Small intestine (tissue), 7 donors: ENCODE results near the gene LARGE1. TPM values are rescaled to one million over a fixed set of nuclear protein-coding genes. Genes with fewer than 3 reads are reported as not detected.

Experiments
- DNase-seq, 2 donors: peaks; one replicate each; pipeline versions ENCODE4 v3.0.0 to v3.0.0-alpha.2; 2013
- FAIRE-seq: peaks from 2 replicates; lab custom pipeline; 2012; peaks lifted over from hg19 to GRCh38; lab: Jason Lieb, UNC
- H3K27ac ChIP-seq, 3 donors: one replicate each; pipeline ENCODE4 v1.5.1; 2013; ENCODE audit warnings: low read length in 2 of 3, mild to moderate bottlenecking in 2 of 3, control low read depth in 1 of 3, inconsistent platforms in 1 of 3, low read depth in 1 of 3, moderate library complexity in 1 of 3
- H3K27me3 ChIP-seq, 3 donors: one replicate each; pipeline ENCODE4 v1.6.1; 2013; ENCODE audit warnings: low read length in 3 of 3, inconsistent platforms in 1 of 3; ENCODE audit not compliant: control insufficient read depth in 3 of 3, insufficient read depth in 3 of 3
- H3K36me3 ChIP-seq, 3 donors: one replicate each; pipeline ENCODE4 v1.6.1; 2013; ENCODE audit warnings: low read length in 3 of 3, inconsistent platforms in 1 of 3, low read depth in 1 of 3, mild to moderate bottlenecking in 1 of 3, moderate library complexity in 1 of 3; ENCODE audit not compliant: control insufficient read depth in 3 of 3, insufficient read depth in 2 of 3
- H3K4me1 ChIP-seq, 3 donors: one replicate each; pipeline ENCODE4 v1.6.1; 2013; ENCODE audit warnings: low read length in 2 of 3, inconsistent platforms in 1 of 3, low read depth in 1 of 3, mild to moderate bottlenecking in 1 of 3, moderate library complexity in 1 of 3; ENCODE audit not compliant: control insufficient read depth in 3 of 3, insufficient read depth in 2 of 3
- H3K4me3 ChIP-seq, 3 donors: one replicate each; pipeline ENCODE4 v1.5.1; 2013; ENCODE audit warnings: low read length in 3 of 3, control low read depth in 1 of 3, inconsistent platforms in 1 of 3, low read depth in 1 of 3, mild to moderate bottlenecking in 1 of 3, moderate library complexity in 1 of 3
- H3K9me3 ChIP-seq, 2 donors: one replicate each; pipeline ENCODE4 v1.6.1; 2013; ENCODE audit warnings: low read depth in 1 of 2, low read length in 1 of 2; ENCODE audit not compliant: control insufficient read depth in 2 of 2, insufficient read depth in 1 of 2
- WGBS, 3 donors: extraction: QIAGEN DNeasy Blood & Tissue Kit; methylation state at CpG; one replicate each; pipeline ENCODE4 v1.1.7; 2013; 5-methylcytosine and 5-hydroxymethylcytosine counted together
- polyA plus RNA-seq, 4 donors: library from polyadenylated mRNA; stranded (reverse) in 3 of 4; unstranded in 1 of 4; fragments of 200-250 nt in 3 of 4; fragments of 120-200 nt in 1 of 4; gene quantifications; one replicate each; pipeline versions ENCODE4 v1.2.1 to v1.2.3, GENCODE V29; 2013
- donor health status: healthy with polysubstance abuse.
- donor health status: control.
- donor health status: control.
- donor health status: Bipolar disorder and iron deficiency.
- donor health status: healthy.

The LARGE1 gene
- polyA plus RNA-seq, 4 donors = 5.1 to 18.8 (median 8.0) TPM

GRCh38 chr22:33496112-33496511 is 424.2 kb downstream of the LARGE1 start:
- H3K36me3 ChIP-seq = no peaks in the 10 kb centered on the region
- 19 to 57% (median 45%) methylated on average over 5 of the region's 5 CpGs for WGBS, 3 donors
- DNase-seq (peak in 1 of 2 donors; percentile 94), FAIRE-seq (no peak)
- peaks cover 0 to 8% (median 3%) of the 10 kb centered on the region in 3 donors for H3K4me1 ChIP-seq
- peak overlapping the region in 2 of 3 donors; percentile 6 to 12 for H3K27ac ChIP-seq
- no peaks in the 10 kb centered on the region for H3K27me3 ChIP-seq
- H3K9me3 ChIP-seq = peaks cover 0 to 4% of the 10 kb centered on the region in 2 donors
- no peak overlapping the region for H3K4me3 ChIP-seq

GRCh38 chr22:33493476-33494205 is 426.6 kb downstream of the LARGE1 start:
- Histone ChIP-seq H3K4me1 (peaks cover 0 to 8% (median 3%) of the 10 kb centered on the region in 3 donors), H3K27me3 (no peaks in the 10 kb centered on the region), H3K4me3 (no peak overlapping the region), H3K27ac (no peak overlapping the region), H3K36me3 (peaks cover 0 to 2% (median 0%) of the 10 kb centered on the region in 3 donors), H3K9me3 (peaks cover 1 to 8% of the 10 kb centered on the region in 2 donors)
- DNase-seq (no peak), FAIRE-seq (no peak)
- 79 to 87% (median 83%) methylated on average over 4 of the region's 4 CpGs for WGBS, 3 donors

- no peak for FAIRE-seq
Observed at GRCh38 chr22:33492210-33492651, 428.0 kb downstream of the LARGE1 start.

GRCh38 chr22:33487041-33487716 is 433.1 kb downstream of the LARGE1 start:
- Histone ChIP-seq H3K36me3 (peaks cover 0 to 2% (median 0%) of the 10 kb centered on the region in 3 donors), H3K27me3 (no peaks in the 10 kb centered on the region), H3K4me1 (peaks cover 2 to 12% (median 4%) of the 10 kb centered on the region in 3 donors), H3K9me3 (peaks cover 1 to 4% of the 10 kb centered on the region in 2 donors), H3K27ac (no peak overlapping the region), H3K4me3 (peak overlapping the region in 1 of 3 donors; percentile 6)
- DNase-seq (no peak), FAIRE-seq (no peak)
- 35 to 71% (median 63%) methylated on average over 6 of the region's 6 CpGs for WGBS, 3 donors

More at GRCh38 chr22:33492210-33492651, 428.0 kb downstream of the LARGE1 start:
- Histone ChIP-seq H3K4me3 (no peak overlapping the region), H3K36me3 (peaks cover 0 to 2% (median 0%) of the 10 kb centered on the region in 3 donors), H3K27ac (peak overlapping the region in 2 of 3 donors; percentile 42 to 65), H3K4me1 (peaks cover 3 to 11% (median 3%) of the 10 kb centered on the region in 3 donors), H3K27me3 (no peaks in the 10 kb centered on the region), H3K9me3 (peaks cover 1 to 8% of the 10 kb centered on the region in 2 donors)
- peak; percentile 63 to 83 for DNase-seq
- WGBS, 3 donors = 7 to 22% (median 8%) methylated on average over 4 of the region's 4 CpGs

- H3K4me3 ChIP-seq = no peak overlapping the region
- H3K4me1 ChIP-seq = peaks cover 0 to 5% (median 2%) of the 10 kb centered on the region in 3 donors
- FAIRE-seq (no peak), DNase-seq (no peak)
- no peaks in the 10 kb centered on the region for H3K27me3 ChIP-seq
- no peaks in the 10 kb centered on the region for H3K36me3 ChIP-seq
- H3K27ac ChIP-seq = no peak overlapping the region
- 48 to 81% (median 59%) methylated on average over 5 of the region's 5 CpGs for WGBS, 3 donors
- peaks cover 0 to 2% of the 10 kb centered on the region in 2 donors for H3K9me3 ChIP-seq
Observed at GRCh38 chr22:33481550-33481949, 438.7 kb downstream of the LARGE1 start.

GRCh38 chr22:33477120-33478111 is 442.9 kb downstream of the LARGE1 start:
- FAIRE-seq (no peak), DNase-seq (no peak)
- Histone ChIP-seq H3K36me3 (no peaks in the 10 kb centered on the region), H3K27me3 (no peaks in the 10 kb centered on the region), H3K9me3 (peaks cover 0 to 2% of the 10 kb centered on the region in 2 donors), H3K4me3 (no peak overlapping the region), H3K27ac (no peak overlapping the region), H3K4me1 (peaks cover 0 to 5% (median 2%) of the 10 kb centered on the region in 3 donors)
- WGBS, 3 donors = 77 to 85% (median 77%) methylated on average over 13 of the region's 13 CpGs

GRCh38 chr22:33476716-33477115 is 443.6 kb downstream of the LARGE1 start:
- 82 to 91% (median 85%) methylated on average over 13 of the region's 13 CpGs for WGBS, 3 donors
- no peak for DNase-seq

More at GRCh38 chr22:33476716-33477115, 443.6 kb downstream of the LARGE1 start:
- H3K4me3 ChIP-seq = no peak overlapping the region
- H3K9me3 ChIP-seq = peaks cover 0 to 2% of the 10 kb centered on the region in 2 donors
- H3K27me3 ChIP-seq = no peaks in the 10 kb centered on the region
- no peak for FAIRE-seq
- no peak overlapping the region for H3K27ac ChIP-seq
- H3K36me3 ChIP-seq = no peaks in the 10 kb centered on the region
- peaks cover 0 to 5% (median 2%) of the 10 kb centered on the region in 3 donors for H3K4me1 ChIP-seq
